OCI-LY7 (cell line): ENCODE measurements around the gene ZFP90. TPM values are rescaled to one million over a fixed set of nuclear protein-coding genes. Genes with fewer than 3 reads are reported as not detected.

Experiments used
- BruUV-seq: library from RNA; stranded (reverse); fragments of 400-500 nt; replicated peaks from 2 replicates; lab custom pipeline; 2021; lab: Mats Ljungman, UMichigan
- CTCF ChIA-PET: fragments of 300-600 bp; sonication (Branson Sonifier 250); formaldehyde crosslinking; loops from one replicate; lab custom pipeline; 2022; ENCODE audit warnings: antibody characterized with exemption; ENCODE audit not compliant: unreplicated experiment; lab: Charles Lee
- POLR2A ChIA-PET: fragments of 300-600 bp; sonication (Branson Sonifier 250); formaldehyde crosslinking; loops from one replicate; lab custom pipeline; 2022; ENCODE audit warnings: antibody characterized with exemption; lab: Charles Lee
- DNase-seq: peaks from one replicate; pipeline ENCODE4 v3.0.0-alpha.2; 2015; ENCODE audit warnings: low spot score
- H2AFZ ChIP-seq: fragments of 200-600 bp; sonication (generic), shearing (Covaris generic); 2 replicates; pipeline ENCODE4 v1.6.1; 2014; ENCODE audit warnings: mild to moderate bottlenecking, antibody characterized with exemption, low read length, moderate library complexity
- H3K27ac ChIP-seq: fragments of 200-600 bp; sonication (generic); 2 replicates; pipeline ENCODE4 v1.5.1; 2014; ENCODE audit warnings: mixed run types, low read depth, mild to moderate bottlenecking, moderate library complexity, low read length, inconsistent platforms; ENCODE audit not compliant: poor library complexity, severe bottlenecking
- H3K36me3 ChIP-seq: fragments of 200-600 bp; sonication (generic); 2 replicates; pipeline ENCODE4 v1.6.1; 2014; ENCODE audit warnings: mild to moderate bottlenecking, antibody characterized with exemption, low read length, moderate library complexity, mixed read lengths; ENCODE audit not compliant: insufficient read depth
- H3K4me1 ChIP-seq: fragments of 200-600 bp; sonication (generic); 2 replicates; pipeline ENCODE4 v1.5.1; 2014; ENCODE audit warnings: mild to moderate bottlenecking, low read length; ENCODE audit not compliant: insufficient read depth, poor library complexity, severe bottlenecking
- H3K4me2 ChIP-seq: fragments of 200-600 bp; sonication (generic); 2 replicates; pipeline ENCODE4 v1.6.1; 2014; ENCODE audit warnings: mild to moderate bottlenecking, low read length
- H3K4me3 ChIP-seq: fragments of 200-600 bp; sonication (generic); 2 replicates; pipeline ENCODE4 v1.5.1; 2014; ENCODE audit warnings: mild to moderate bottlenecking, low read depth, low read length; ENCODE audit not compliant: poor library complexity, severe bottlenecking
- H3K79me2 ChIP-seq: fragments of 200-600 bp; sonication (generic); 2 replicates; pipeline ENCODE4 v1.6.1; 2016; ENCODE audit warnings: low read depth, mild to moderate bottlenecking, low read length, moderate library complexity, mixed read lengths; ENCODE audit not compliant: insufficient read depth
- H3K9me2 ChIP-seq: fragments of 200-600 bp; sonication (generic); 2 replicates; pipeline ENCODE4 v1.6.1; 2016; ENCODE audit warnings: mild to moderate bottlenecking, low read length, mixed read lengths; ENCODE audit not compliant: insufficient read depth
- H3K9me3 ChIP-seq: fragments of 200-600 bp; sonication (generic); 2 replicates; pipeline ENCODE4 v1.6.1; 2014; ENCODE audit warnings: mild to moderate bottlenecking, mixed run types, low read length, mixed read lengths
- H4K20me1 ChIP-seq: fragments of 200-600 bp; sonication (generic); 2 replicates; pipeline ENCODE4 v1.6.1; 2014; ENCODE audit warnings: mild to moderate bottlenecking, antibody characterized with exemption, low read length, moderate library complexity, mixed read lengths; ENCODE audit not compliant: insufficient read depth
- CTCF ChIP-seq: fragments of 200-600 bp; sonication (generic); conservative IDR thresholded peaks from 2 replicates; pipeline ENCODE4 v1.5.1; 2014; ENCODE audit warnings: mild to moderate bottlenecking, antibody characterized with exemption, low read length, moderate library complexity, mixed read lengths
- EZH2phosphoT487 ChIP-seq: fragments of 200-600 bp; sonication (generic); IDR thresholded peaks from 2 replicates; pipeline ENCODE4 v1.6.1; 2018; ENCODE audit warnings: low read depth, borderline replicate concordance, mild to moderate bottlenecking, mixed run types, antibody characterized with exemption, low read length, moderate library complexity, mixed read lengths
- intact Hi-C: fragments of 100-400 bp; cut with micrococcal nuclease; formaldehyde crosslinking; loops from one replicate; pipeline ENCODE4 v1.10.0; 2022; ENCODE audit not compliant: unreplicated experiment
- total RNA-seq, 2 experiments: library from RNA; depleted of rRNA in 1 of 2; stranded (reverse); fragments of >200 nt in 1 of 2; shearing (Covaris generic) in 1 of 2; gene quantifications; 2 replicates each; pipeline ENCODE4 v1.2.3, GENCODE V29; 2014 to 2022

ZFP90 gene
- total RNA-seq, 2 experiments from 2014 or later, result 14.1 to 27.0 TPM

- TF ChIP-seq CTCF (no peak), EZH2phosphoT487 (no peak)
- DNase-seq, result no peak
- H3K4me3 ChIP-seq, result no peak overlapping the region
- H3K9me2 ChIP-seq, result no peaks in the 10 kb centered on the region
- no peaks in the 10 kb centered on the region for H3K36me3 ChIP-seq
- no peaks in the 10 kb centered on the region for H3K4me1 ChIP-seq
- no peak overlapping the region for H3K4me2 ChIP-seq
- CTCF ChIA-PET, result interaction anchor here (0.6 kb wide), 1 partner anchor 19 kb away, joined by 3 read pairs; no protein-coding TSS in a partner anchor
- peaks cover 14% of the 10 kb centered on the region; the same call in 1 of the 2 replicates for H3K9me3 ChIP-seq
- intact Hi-C loops, result no loop called here
- H3K27ac ChIP-seq, result no peak overlapping the region
- POLR2A ChIA-PET, result interaction anchor here (0.5 to 0.6 kb wide), 3 partner anchors 10 to 183 kb away, joined by 3 to 4 read pairs (median 3); no protein-coding TSS in a partner anchor
- no peaks in the 10 kb centered on the region for H4K20me1 ChIP-seq
- H3K79me2 ChIP-seq, result no peaks in the 10 kb centered on the region
- BruUV-seq, result no TSS peak
- no peak overlapping the region for H2AFZ ChIP-seq
Observed at GRCh38 chr16:68574479-68574878, 35.4 kb downstream of the ZFP90 start.

GRCh38 chr16:68575082-68575481 lies 36.0 kb downstream of the ZFP90 start:
- H3K9me3 ChIP-seq, result peaks cover 14% of the 10 kb centered on the region; the same call in 1 of the 2 replicates
- no peak overlapping the region for H2AFZ ChIP-seq
- intact Hi-C loops, result no loop called here
- no peaks in the 10 kb centered on the region for H4K20me1 ChIP-seq
- ChIA-PET POLR2A (interaction anchor here (0.6 kb wide), 1 partner anchor 183 kb away, joined by 3 read pairs; no protein-coding TSS in a partner anchor), CTCF (no interaction called here)
- no TSS peak for BruUV-seq
- H3K79me2 ChIP-seq, result no peaks in the 10 kb centered on the region
- H3K9me2 ChIP-seq, result no peaks in the 10 kb centered on the region
- no peak for DNase-seq
- no peaks in the 10 kb centered on the region for H3K36me3 ChIP-seq
- H3K4me3 ChIP-seq, result no peak overlapping the region
- H3K27ac ChIP-seq, result no peak overlapping the region
- no peak for TF ChIP-seq EZH2phosphoT487
- TF ChIP-seq CTCF, result no peak
- H3K4me2 ChIP-seq, result no peak overlapping the region
- H3K4me1 ChIP-seq, result no peaks in the 10 kb centered on the region

GRCh38 chr16:68577352-68577853 lies 38.3 kb downstream of the ZFP90 start:
- Histone ChIP-seq H3K36me3 (no peaks in the 10 kb centered on the region), H3K4me3 (no peak overlapping the region), H3K79me2 (no peaks in the 10 kb centered on the region), H3K27ac (no peak overlapping the region), H3K4me1 (no peaks in the 10 kb centered on the region), H2AFZ (no peak overlapping the region), H3K9me3 (peaks cover 5% of the 10 kb centered on the region; the same call in 1 of the 2 replicates), H4K20me1 (no peaks in the 10 kb centered on the region), H3K9me2 (no peaks in the 10 kb centered on the region), H3K4me2 (no peak overlapping the region)
- intact Hi-C loops, result no loop called here
- TF ChIP-seq CTCF, result no peak
- BruUV-seq, result no TSS peak
- CTCF ChIA-PET, result no interaction called here
- POLR2A ChIA-PET, result interaction anchor here (0.6 to 0.7 kb wide), 2 partner anchors 23 to 293 kb away, joined by 4 read pairs; no protein-coding TSS in a partner anchor
- DNase-seq, result no peak
